AG04450 (cell line): ENCODE results near the gene TMEM101. TPM values are rescaled to one million over a fixed set of nuclear protein-coding genes. Genes with fewer than 3 reads are reported as not detected.
A peak's percentile ranks its signal among the peaks of the same experiment; 100 is the strongest.

Source experiments
- CTCF ChIA-PET: fragments of 300-600, 350-600 bp; formaldehyde crosslinking; extraction: SDS; loops from one replicate; lab custom pipeline; 2022; ENCODE audit warnings: antibody characterized with exemption, inconsistent platforms; lab: Charles Lee
- POLR2A ChIA-PET: fragments of 350-600 bp; formaldehyde crosslinking; extraction: SDS; loops from one replicate; lab custom pipeline; 2021; ENCODE audit warnings: antibody characterized with exemption, inconsistent platforms; lab: Yijun Ruan, JAX
- DNase-seq: peaks from one replicate; pipeline ENCODE4 v3.0.0-alpha.2; 2011; ENCODE audit warnings: low read depth, low spot score
- H3K27ac ChIP-seq: one replicate; pipeline ENCODE4 v1.5.1; 2012; ENCODE audit warnings: low read depth, low read length, control low read depth
- H3K27me3 ChIP-seq: one replicate; pipeline ENCODE4 v1.6.0; 2012; ENCODE audit warnings: low read length; ENCODE audit not compliant: control insufficient read depth, insufficient read depth
- H3K4me3 ChIP-seq: 2 replicates; pipeline ENCODE4 v1.5.1; 2011; ENCODE audit warnings: mild to moderate bottlenecking, low read depth, low read length, control low read depth
- H3K9me3 ChIP-seq: 2 replicates; pipeline ENCODE4 v1.5.1; 2012; ENCODE audit warnings: low read length; ENCODE audit not compliant: control insufficient read depth, insufficient read depth
- polyA plus RNA-seq: library from polyadenylated mRNA; depleted of rRNA; stranded (reverse); fragments of >200 nt; gene quantifications from 2 replicates; pipeline ENCODE4 v1.2.3, GENCODE V29; 2011
- TF ChIP-seq, protein P1 (sequence below): IDR thresholded peaks from 2 replicates; pipeline ENCODE4 v1.5.1; 2011; ENCODE audit warnings: low read depth, low read length, control low read depth, inconsistent platforms

TMEM101 gene
- polyA plus RNA-seq, 1 experiment = 31.3 TPM

- H3K9me3 ChIP-seq = peaks cover 3% of the 10 kb centered on the region; the same call in 1 of the 2 replicates
- CTCF ChIA-PET = interaction anchor here (0.9 kb wide), 1 partner anchor 103 kb away, joined by 3 read pairs; no protein-coding TSS in a partner anchor
- TF ChIP-seq, protein P1, sequence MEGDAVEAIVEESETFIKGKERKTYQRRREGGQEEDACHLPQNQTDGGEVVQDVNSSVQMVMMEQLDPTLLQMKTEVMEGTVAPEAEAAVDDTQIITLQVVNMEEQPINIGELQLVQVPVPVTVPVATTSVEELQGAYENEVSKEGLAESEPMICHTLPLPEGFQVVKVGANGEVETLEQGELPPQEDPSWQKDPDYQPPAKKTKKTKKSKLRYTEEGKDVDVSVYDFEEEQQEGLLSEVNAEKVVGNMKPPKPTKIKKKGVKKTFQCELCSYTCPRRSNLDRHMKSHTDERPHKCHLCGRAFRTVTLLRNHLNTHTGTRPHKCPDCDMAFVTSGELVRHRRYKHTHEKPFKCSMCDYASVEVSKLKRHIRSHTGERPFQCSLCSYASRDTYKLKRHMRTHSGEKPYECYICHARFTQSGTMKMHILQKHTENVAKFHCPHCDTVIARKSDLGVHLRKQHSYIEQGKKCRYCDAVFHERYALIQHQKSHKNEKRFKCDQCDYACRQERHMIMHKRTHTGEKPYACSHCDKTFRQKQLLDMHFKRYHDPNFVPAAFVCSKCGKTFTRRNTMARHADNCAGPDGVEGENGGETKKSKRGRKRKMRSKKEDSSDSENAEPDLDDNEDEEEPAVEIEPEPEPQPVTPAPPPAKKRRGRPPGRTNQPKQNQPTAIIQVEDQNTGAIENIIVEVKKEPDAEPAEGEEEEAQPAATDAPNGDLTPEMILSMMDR = no peak
- POLR2A ChIA-PET = no interaction called here
- H3K27ac ChIP-seq = no peak overlapping the region
- no peak for DNase-seq
- no peaks in the 10 kb centered on the region for H3K27me3 ChIP-seq
- H3K4me3 ChIP-seq = no peak overlapping the region
Observed at GRCh38 chr17:44012391-44012790, 2.4 kb downstream of the TMEM101 start.

GRCh38 chr17:44011876-44012275, 2.9 kb downstream of the TMEM101 start:
- no peak for DNase-seq
- CTCF ChIA-PET = interaction anchor here (1.1 kb wide), 1 partner anchor 32 kb away, joined by 4 read pairs; no protein-coding TSS in a partner anchor
- H3K27me3 ChIP-seq = no peaks in the 10 kb centered on the region
- no peak overlapping the region for H3K4me3 ChIP-seq
- peaks cover 3% of the 10 kb centered on the region; the same call in 1 of the 2 replicates for H3K9me3 ChIP-seq
- TF ChIP-seq, protein P1 = no peak
- H3K27ac ChIP-seq = peak overlapping the region; percentile 61
- POLR2A ChIA-PET = no interaction called here

- TF ChIP-seq, protein P1 = no peak
- H3K27me3 ChIP-seq = no peaks in the 10 kb centered on the region
- H3K4me3 ChIP-seq = 0 out of 2 replicates have a peak overlapping the region, but pooled peaks have one; percentile 2
- CTCF ChIA-PET = interaction anchor here (1.1 kb wide), 1 partner anchor 32 kb away, joined by 4 read pairs; no protein-coding TSS in a partner anchor
- peak overlapping the region; percentile 65 for H3K27ac ChIP-seq
- POLR2A ChIA-PET = interaction anchor here (0.8 kb wide), 1 partner anchor 127 kb away, joined by 4 read pairs; no protein-coding TSS in a partner anchor
- H3K9me3 ChIP-seq = peaks cover 3% of the 10 kb centered on the region; the same call in 1 of the 2 replicates
- DNase-seq = peak; percentile 60
Observed at GRCh38 chr17:44010966-44011647, 3.7 kb downstream of the TMEM101 start.

DNA sequence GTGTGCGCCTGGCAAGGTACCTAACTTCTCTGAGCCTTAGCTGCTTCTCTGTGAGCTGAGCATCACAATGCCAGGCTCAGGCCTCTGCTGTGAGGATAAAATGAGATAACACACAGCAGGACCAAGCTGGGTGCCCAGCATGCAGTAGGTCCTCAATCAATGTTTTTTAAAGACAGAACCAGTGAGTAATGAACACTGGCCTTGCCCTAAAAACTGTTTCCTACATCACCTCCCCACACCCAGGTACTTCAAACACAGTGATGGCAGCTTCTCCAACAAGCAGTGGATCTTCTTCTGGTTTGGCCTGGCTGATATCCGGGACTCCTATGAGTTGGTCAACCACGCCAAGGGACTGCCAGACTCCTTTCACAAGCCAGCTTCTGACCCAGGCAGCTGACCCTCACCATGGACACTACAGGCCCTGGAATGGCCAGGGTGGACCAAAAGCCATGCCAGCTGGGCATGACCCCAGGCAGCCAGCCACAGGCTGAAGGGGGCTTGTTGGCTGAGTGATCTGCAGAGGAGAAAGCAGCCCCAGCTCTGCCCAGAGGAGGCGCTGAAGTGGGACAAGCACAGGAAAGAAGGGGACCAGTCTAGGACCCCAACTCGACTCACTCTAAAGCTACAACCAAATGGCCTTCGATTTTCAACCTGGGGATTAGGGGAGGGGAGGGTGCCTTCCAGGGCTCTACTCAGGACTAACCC, 6.4 kb downstream of the TMEM101 start:
- ChIA-PET POLR2A (interaction anchor here (0.6 to 1.0 kb wide), 2 partner anchors 35 to 249 kb away, joined by 3 read pairs; no protein-coding TSS in a partner anchor), CTCF (interaction anchor here (0.7 to 2.3 kb wide), 4 partner anchors 65 to 130 kb away, joined by 3 to 9 read pairs (median 4); no protein-coding TSS in a partner anchor)
- peaks cover 9% of the 10 kb centered on the region for H3K27me3 ChIP-seq
- TF ChIP-seq, protein P1 = no peak
- DNase-seq = no peak
- peak overlapping the region; percentile 80 for H3K4me3 ChIP-seq
- H3K27ac ChIP-seq = no peak overlapping the region
- H3K9me3 ChIP-seq = peaks cover 4% of the 10 kb centered on the region; the same call in 1 of the 2 replicates
